A549 (cell line): ENCODE data around the gene MAP3K7CL. TPM values are rescaled to one million over a fixed set of nuclear protein-coding genes. Genes with fewer than 3 reads are reported as not detected.
A peak's percentile ranks its signal among the peaks of the same experiment; 100 is the strongest.

Experiments used
- ATAC-seq, 2 experiments: fragments of 200-7000 bp in 1 of 2; fragments of >200 bp in 1 of 2; cut with Nextera tagmentation in 1 of 2; cut with Tn5 transposase in 1 of 2; 3 replicates each; pipeline versions ENCODE4 v1.8.0 to v1.9.1; 2018 to 2020; ENCODE audit warnings: mild to moderate bottlenecking in 1 of 2, moderate library complexity in 1 of 2
- CTCF ChIA-PET: fragments of 300-600 bp; sonication (Branson Sonifier 250); formaldehyde crosslinking; extraction: SDS; loops from one replicate; lab custom pipeline; 2021; ENCODE audit warnings: antibody characterized with exemption, inconsistent platforms; lab: Yijun Ruan, JAX
- POLR2A ChIA-PET: fragments of 350-600 bp; formaldehyde crosslinking; extraction: SDS; loops from one replicate; lab custom pipeline; 2021; ENCODE audit warnings: antibody characterized with exemption, inconsistent platforms; lab: Yijun Ruan, JAX
- DNase-seq, 2 experiments: peaks; one replicate each; pipeline versions ENCODE4 v3.0.0 to v3.0.0-alpha.2; 2011 to 2016; ENCODE audit warnings: low read depth in 1 of 2, low spot score in 1 of 2
- FAIRE-seq: peaks from 2 replicates; lab custom pipeline; 2011; peaks lifted over from hg19 to GRCh38; lab: Jason Lieb, UNC
- H3K27ac ChIP-seq, 2 experiments: fragments of >200 bp; sonication (Bioruptor Twin); formaldehyde crosslinking; 3 replicates each; pipeline ENCODE4 v1.5.1; 2016 to 2017
- H3K4me1 ChIP-seq: fragments of >200 bp; sonication (Bioruptor Twin); formaldehyde crosslinking; 3 replicates; pipeline ENCODE4 v1.6.1; 2016
- H3K4me2 ChIP-seq: fragments of >200 bp; sonication (Bioruptor Twin); formaldehyde crosslinking; 3 replicates; pipeline ENCODE4 v1.6.1; 2016
- H3K4me3 ChIP-seq: fragments of >200 bp; sonication (Bioruptor Twin); formaldehyde crosslinking; 3 replicates; pipeline ENCODE4 v1.5.1; 2016
- H3K9me3 ChIP-seq: fragments of >200 bp; sonication (Bioruptor Twin); formaldehyde crosslinking; 3 replicates; pipeline ENCODE4 v1.6.1; 2016
- BHLHE40 ChIP-seq: IDR thresholded peaks from 2 replicates; pipeline ENCODE4 v1.6.1; 2012; ENCODE audit warnings: low read depth, low read length, inconsistent platforms
- CHD2 ChIP-seq: fragments of 150-350 bp; IDR thresholded peaks from 2 replicates; pipeline ENCODE4 v1.6.1; 2014; ENCODE audit warnings: low read length; ENCODE audit not compliant: partially characterized antibody
- CHD4 ChIP-seq: fragments of 200-600 bp; sonication (generic); IDR thresholded peaks from 2 replicates; pipeline ENCODE4 v1.6.1; 2016; ENCODE audit warnings: antibody characterized with exemption, mild to moderate bottlenecking, borderline replicate concordance
- FOSL2 ChIP-seq, 2 experiments: fragments of 450-650 bp in 1 of 2; fragments of >200 bp in 1 of 2; sonication (Bioruptor Twin) in 1 of 2; formaldehyde crosslinking; IDR thresholded peaks; 2 replicates each; pipeline versions ENCODE4 v1.5.0 to v1.6.1; 2016 to 2020; ENCODE audit warnings: mild to moderate bottlenecking in 1 of 2, moderate library complexity in 1 of 2
- FOXS1 ChIP-seq: fragments of 250-450 bp; sonication (Bioruptor Pico); IDR thresholded peaks from 2 replicates; pipeline ENCODE4 v1.5.0; 2020; ENCODE audit warnings: mild to moderate bottlenecking, moderate library complexity
- GATA3 ChIP-seq: IDR thresholded peaks from 2 replicates; pipeline ENCODE4 v1.6.1; 2012; ENCODE audit warnings: borderline replicate concordance
- HDAC2 ChIP-seq: fragments of 200-600 bp; sonication (generic); IDR thresholded peaks from 2 replicates; pipeline ENCODE4 v1.6.1; 2016
- HOXA7 ChIP-seq: fragments of 250-450 bp; sonication (Bioruptor Pico); IDR thresholded peaks from 2 replicates; pipeline ENCODE4 v1.5.0; 2020; ENCODE audit warnings: mild to moderate bottlenecking, moderate library complexity
- HOXB13 ChIP-seq: fragments of 250-450 bp; sonication (Bioruptor Pico); IDR thresholded peaks from 2 replicates; pipeline ENCODE4 v1.5.0; 2020; ENCODE audit warnings: low read depth, mild to moderate bottlenecking, moderate library complexity
- HOXB5 ChIP-seq: fragments of 250-450 bp; sonication (Bioruptor Pico); IDR thresholded peaks from 2 replicates; pipeline ENCODE4 v1.5.0; 2020; ENCODE audit warnings: mild to moderate bottlenecking, moderate library complexity
- KDM1A ChIP-seq: fragments of 200-600 bp; sonication (generic); IDR thresholded peaks from 2 replicates; pipeline ENCODE4 v1.6.1; 2016; ENCODE audit warnings: low read depth, mild to moderate bottlenecking
- MAFK ChIP-seq: fragments of 450-650 bp; IDR thresholded peaks from 2 replicates; pipeline ENCODE4 v1.6.1; 2014; ENCODE audit not compliant: partially characterized antibody
- MYC ChIP-seq: IDR thresholded peaks from 2 replicates; pipeline ENCODE4 v1.6.1; 2012; ENCODE audit warnings: mild to moderate bottlenecking, inconsistent platforms, low read length, improper control_type of control experiment, borderline replicate concordance
- NFE2L2 ChIP-seq: fragments of 150-350 bp; conservative IDR thresholded peaks from 2 replicates; pipeline ENCODE4 v1.6.1; 2014; ENCODE audit warnings: low read length
- NPAS2 ChIP-seq: fragments of 250-450 bp; sonication (Bioruptor Pico); IDR thresholded peaks from 2 replicates; pipeline ENCODE4 v1.8.0; 2022; ENCODE audit warnings: mild to moderate bottlenecking, moderate library complexity, borderline replicate concordance
- POLR2AphosphoS2 ChIP-seq: conservative IDR thresholded peaks from 2 replicates; pipeline ENCODE4 v1.6.1; 2012; ENCODE audit warnings: low read length, improper control_type of control experiment, inconsistent platforms
- RCOR1 ChIP-seq: fragments of 150-350 bp; IDR thresholded peaks from 2 replicates; pipeline ENCODE4 v1.6.1; 2014; ENCODE audit warnings: antibody characterized with exemption, low read length, low read depth
- RFX5 ChIP-seq: fragments of 450-650 bp; IDR thresholded peaks from 2 replicates; pipeline ENCODE4 v1.7.1; 2014; ENCODE audit warnings: antibody characterized with exemption, mild to moderate bottlenecking, moderate library complexity
- TP53 ChIP-seq: fragments of 250-450 bp; sonication (Bioruptor Pico); IDR thresholded peaks from 2 replicates; pipeline ENCODE4 v1.5.0; 2021; ENCODE audit warnings: mild to moderate bottlenecking, moderate library complexity
- ZFP36 ChIP-seq: fragments of 450-650 bp; IDR thresholded peaks from 2 replicates; pipeline ENCODE4 v1.6.1; 2014; ENCODE audit warnings: borderline replicate concordance; ENCODE audit not compliant: partially characterized antibody
- ZNF302 ChIP-seq: fragments of 250-450 bp; sonication (Bioruptor Pico); IDR thresholded peaks from 2 replicates; pipeline ENCODE4 v1.9.0; 2021; ENCODE audit warnings: inconsistent platforms, mild to moderate bottlenecking, moderate library complexity
- WGBS: methylation state at CpG from one replicate; pipeline ENCODE4 v1.1.6; 2017; ENCODE audit errors: missing lambda C conversion rate; 5-methylcytosine and 5-hydroxymethylcytosine counted together
- polyA plus RNA-seq, 4 experiments: library from polyadenylated mRNA; depleted of rRNA in 3 of 4; stranded (reverse); fragments of >200 nt; fragmentation: RNase III in 1 of 4; extraction: RNeasy Plus Mini Kit Qiagen cat#74134 plus additional on column Dnase treatment in 1 of 4; gene quantifications; 2 replicates in 3 of 4; 3 replicates in 1 of 4; pipeline ENCODE4 v1.2.3, GENCODE V29; 2011 to 2017
- TF ChIP-seq, protein P1 (sequence below): fragments of >200 bp; sonication (Bioruptor Twin); formaldehyde crosslinking; IDR thresholded peaks from 3 replicates; pipeline ENCODE4 v1.6.1; 2016
- TF ChIP-seq, protein P2 (sequence below): fragments of 150-350 bp; IDR thresholded peaks from 2 replicates; pipeline ENCODE4 v1.6.1; 2014; ENCODE audit warnings: low read depth, mild to moderate bottlenecking, low read length
- TF ChIP-seq, protein P3 (sequence below): IDR thresholded peaks from 2 replicates; pipeline ENCODE4 v1.6.1; 2012
- TF ChIP-seq, protein P4 (sequence below): fragments of >200 bp; sonication (Bioruptor Twin); formaldehyde crosslinking; IDR thresholded peaks from 2 replicates; pipeline ENCODE4 v1.6.1; 2016

MAP3K7CL gene
- polyA plus RNA-seq, 2 of the 4 experiments (the other 2 are of a cell fraction), result 2.9 to 5.7 TPM

DNA sequence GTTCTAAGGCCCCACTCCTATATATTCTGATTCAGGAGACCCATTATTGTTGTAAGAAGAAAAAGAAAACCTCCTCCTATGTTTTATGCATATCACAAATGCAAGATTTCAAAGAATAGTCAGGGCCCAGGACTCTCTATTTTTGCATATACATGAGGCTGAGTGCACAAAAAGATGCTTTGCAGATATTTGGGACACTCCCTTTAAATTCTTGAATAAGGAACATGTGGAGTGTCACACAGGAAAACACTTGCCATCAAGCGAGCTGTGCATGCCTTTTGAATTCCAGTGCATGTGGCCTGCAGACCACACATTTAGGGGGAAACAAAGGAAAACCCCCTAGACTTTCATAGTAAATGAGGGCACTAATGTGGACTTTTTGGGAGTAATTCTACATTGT is 5.6 kb downstream of the MAP3K7CL start:
- no peak overlapping the region for H3K27ac ChIP-seq
- ChIA-PET CTCF (no interaction called here), POLR2A (no interaction called here)
- ATAC-seq, result no peak
- no peak for DNase-seq
- no peak overlapping the region for H3K4me3 ChIP-seq
- TF ChIP-seq ZFP36 (no peak), ZNF302 (CRISPR knock-in tag) (no peak), TP53 (CRISPR knock-in tag) (no peak), HOXA7 (no peak), FOSL2 (IDR thresholded peaks at IDR 0.05) (no peak), FOSL2 (CRISPR knock-in tag; IDR thresholded peaks at IDR 0.05) (no peak), MAFK (no peak), KDM1A (no peak), FOXS1 (CRISPR knock-in tag) (no peak), NPAS2 (no peak), GATA3 (no peak), NFE2L2 (no peak), CHD2 (no peak), RCOR1 (no peak)
- TF ChIP-seq, protein P1, sequence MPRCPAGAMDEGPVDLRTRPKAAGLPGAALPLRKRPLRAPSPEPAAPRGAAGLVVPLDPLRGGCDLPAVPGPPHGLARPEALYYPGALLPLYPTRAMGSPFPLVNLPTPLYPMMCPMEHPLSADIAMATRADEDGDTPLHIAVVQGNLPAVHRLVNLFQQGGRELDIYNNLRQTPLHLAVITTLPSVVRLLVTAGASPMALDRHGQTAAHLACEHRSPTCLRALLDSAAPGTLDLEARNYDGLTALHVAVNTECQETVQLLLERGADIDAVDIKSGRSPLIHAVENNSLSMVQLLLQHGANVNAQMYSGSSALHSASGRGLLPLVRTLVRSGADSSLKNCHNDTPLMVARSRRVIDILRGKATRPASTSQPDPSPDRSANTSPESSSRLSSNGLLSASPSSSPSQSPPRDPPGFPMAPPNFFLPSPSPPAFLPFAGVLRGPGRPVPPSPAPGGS, result no peak
- TF ChIP-seq, protein P2, sequence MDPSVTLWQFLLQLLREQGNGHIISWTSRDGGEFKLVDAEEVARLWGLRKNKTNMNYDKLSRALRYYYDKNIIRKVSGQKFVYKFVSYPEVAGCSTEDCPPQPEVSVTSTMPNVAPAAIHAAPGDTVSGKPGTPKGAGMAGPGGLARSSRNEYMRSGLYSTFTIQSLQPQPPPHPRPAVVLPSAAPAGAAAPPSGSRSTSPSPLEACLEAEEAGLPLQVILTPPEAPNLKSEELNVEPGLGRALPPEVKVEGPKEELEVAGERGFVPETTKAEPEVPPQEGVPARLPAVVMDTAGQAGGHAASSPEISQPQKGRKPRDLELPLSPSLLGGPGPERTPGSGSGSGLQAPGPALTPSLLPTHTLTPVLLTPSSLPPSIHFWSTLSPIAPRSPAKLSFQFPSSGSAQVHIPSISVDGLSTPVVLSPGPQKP, result no peak
- no peak for FAIRE-seq
- no peak overlapping the region for H3K4me2 ChIP-seq
- no peaks in the 10 kb centered on the region for H3K9me3 ChIP-seq
- H3K4me1 ChIP-seq, result no peaks in the 10 kb centered on the region
- WGBS, result 78% methylated on average over 1 of the region's 1 CpG

DNA sequence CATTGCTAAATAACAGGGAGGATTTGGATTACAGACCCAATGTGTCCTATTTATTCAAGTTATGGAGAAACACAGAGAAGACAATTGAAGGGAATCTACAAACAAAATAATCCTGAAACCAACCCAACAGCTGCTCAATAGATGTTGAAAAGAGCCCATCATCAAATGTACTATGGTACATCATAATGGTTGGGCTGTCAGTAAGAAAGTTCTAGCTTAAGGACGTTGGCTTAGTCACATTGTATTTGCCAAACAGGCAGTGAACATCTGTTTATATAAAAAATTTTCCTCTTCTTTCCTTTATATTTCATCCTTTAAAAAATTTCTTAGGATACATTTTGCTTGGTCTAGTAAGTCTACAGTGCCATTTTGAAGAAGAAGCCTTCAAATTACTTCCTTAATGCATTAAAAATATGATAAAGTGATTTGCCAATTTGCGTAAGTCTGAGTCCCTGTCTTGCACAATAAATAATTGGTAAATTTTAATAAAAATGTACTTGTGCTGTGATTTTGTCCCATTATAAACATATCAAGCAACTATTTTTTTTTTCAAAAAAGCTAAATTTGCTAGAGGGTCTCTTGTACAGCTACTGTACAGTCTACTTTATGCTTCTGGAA is 14.4 kb downstream of the MAP3K7CL start:
- no peak for DNase-seq
- no peak for ATAC-seq
- Histone ChIP-seq H3K27ac (no peak overlapping the region), H3K4me2 (peak overlapping the region; percentile 37)
- no peak for FAIRE-seq
- CTCF ChIA-PET, result interaction anchor here (2.9 kb wide), 1 partner anchor 20 kb away, joined by 16 read pairs; no protein-coding TSS in a partner anchor
- TF ChIP-seq RFX5 (no peak), FOSL2 (IDR thresholded peaks at IDR 0.05) (no peak), FOSL2 (CRISPR knock-in tag; IDR thresholded peaks at IDR 0.05) (no peak), HOXB13 (CRISPR knock-in tag) (no peak), NPAS2 (no peak), MAFK (no peak), KDM1A (no peak), CHD4 (no peak), HOXB5 (CRISPR knock-in tag) (no peak), MYC (no peak), RCOR1 (no peak), HDAC2 (no peak), BHLHE40 (no peak), ZFP36 (no peak), POLR2AphosphoS2 (no peak)
- TF ChIP-seq, protein P3, sequence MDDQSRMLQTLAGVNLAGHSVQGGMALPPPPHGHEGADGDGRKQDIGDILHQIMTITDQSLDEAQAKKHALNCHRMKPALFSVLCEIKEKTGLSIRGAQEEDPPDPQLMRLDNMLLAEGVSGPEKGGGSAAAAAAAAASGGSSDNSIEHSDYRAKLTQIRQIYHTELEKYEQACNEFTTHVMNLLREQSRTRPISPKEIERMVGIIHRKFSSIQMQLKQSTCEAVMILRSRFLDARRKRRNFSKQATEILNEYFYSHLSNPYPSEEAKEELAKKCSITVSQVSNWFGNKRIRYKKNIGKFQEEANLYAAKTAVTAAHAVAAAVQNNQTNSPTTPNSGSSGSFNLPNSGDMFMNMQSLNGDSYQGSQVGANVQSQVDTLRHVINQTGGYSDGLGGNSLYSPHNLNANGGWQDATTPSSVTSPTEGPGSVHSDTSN, result no peak
- TF ChIP-seq, protein P4, sequence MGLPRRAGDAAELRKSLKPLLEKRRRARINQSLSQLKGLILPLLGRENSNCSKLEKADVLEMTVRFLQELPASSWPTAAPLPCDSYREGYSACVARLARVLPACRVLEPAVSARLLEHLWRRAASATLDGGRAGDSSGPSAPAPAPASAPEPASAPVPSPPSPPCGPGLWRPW, result no peak
- TF ChIP-seq, protein P1, result no peak
- TF ChIP-seq, all 56 proteins: peak for 0
- no peaks in the 10 kb centered on the region for H3K9me3 ChIP-seq
- WGBS, result 50% methylated on average over 2 of the region's 2 CpGs
- no peak overlapping the region for H3K4me3 ChIP-seq
- POLR2A ChIA-PET, result no interaction called here
- peaks cover 11% of the 10 kb centered on the region; the same call in 2 of the 3 replicates for H3K4me1 ChIP-seq
